Stimulated activated CD8-positive, alpha-beta memory T cell treated with anti-CD3 and anti-CD28 coated beads, Interleukin-15, amount 100 ng/mL, for 48 hours (primary cell): Measurements from ENCODE around the gene SENP6.

Source experiments
- DNase-seq, 2 donors: peaks; one replicate each; pipeline ENCODE4 v3.0.0-alpha.2; 2020; ENCODE audit warnings: low read depth in 2 of 2

The SENP6 gene

DNA sequence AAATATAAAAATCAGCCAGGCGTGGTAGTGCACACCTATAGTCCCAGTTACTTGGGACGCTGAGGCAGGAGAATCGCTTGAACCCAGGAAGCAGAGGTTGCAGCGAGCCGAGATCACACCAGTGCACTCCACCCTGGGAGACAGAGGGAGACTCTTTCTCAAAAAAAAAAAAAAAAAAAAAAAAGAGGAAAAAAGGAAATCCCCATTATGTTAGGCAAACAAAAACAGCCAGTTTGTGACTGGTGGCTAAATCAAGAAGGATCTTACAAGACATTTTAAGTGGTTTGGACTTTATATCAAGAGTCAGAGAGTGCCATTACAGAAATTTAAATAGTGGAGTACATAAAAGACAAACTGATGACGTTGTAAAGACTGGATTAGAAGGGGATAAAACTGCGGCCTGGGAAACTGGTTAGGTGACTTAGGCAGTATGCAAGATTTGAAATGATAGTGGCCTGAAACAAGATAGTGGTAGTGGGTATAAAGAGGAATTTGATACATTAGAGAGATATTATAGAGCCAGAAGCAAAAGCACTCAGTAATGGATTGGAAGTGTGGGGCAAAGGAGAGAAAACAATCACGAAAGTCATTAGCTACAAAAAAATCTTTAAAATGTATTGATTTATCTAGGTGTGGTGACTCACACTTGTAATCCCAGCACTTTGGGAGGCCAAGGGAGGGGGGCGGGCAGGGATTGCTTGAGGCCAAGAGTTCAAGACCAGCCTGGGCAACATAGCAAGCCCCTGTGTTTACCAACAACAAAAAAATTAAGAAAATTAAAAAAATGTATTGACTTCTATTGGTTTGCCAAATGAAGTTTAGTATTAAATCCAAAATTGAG is 145.7 kb downstream of the SENP6 start:
- DNase-seq: no peak

GRCh38 chr6:75748003-75748742 is 146.5 kb downstream of the SENP6 start:
- no peak for DNase-seq

DNA sequence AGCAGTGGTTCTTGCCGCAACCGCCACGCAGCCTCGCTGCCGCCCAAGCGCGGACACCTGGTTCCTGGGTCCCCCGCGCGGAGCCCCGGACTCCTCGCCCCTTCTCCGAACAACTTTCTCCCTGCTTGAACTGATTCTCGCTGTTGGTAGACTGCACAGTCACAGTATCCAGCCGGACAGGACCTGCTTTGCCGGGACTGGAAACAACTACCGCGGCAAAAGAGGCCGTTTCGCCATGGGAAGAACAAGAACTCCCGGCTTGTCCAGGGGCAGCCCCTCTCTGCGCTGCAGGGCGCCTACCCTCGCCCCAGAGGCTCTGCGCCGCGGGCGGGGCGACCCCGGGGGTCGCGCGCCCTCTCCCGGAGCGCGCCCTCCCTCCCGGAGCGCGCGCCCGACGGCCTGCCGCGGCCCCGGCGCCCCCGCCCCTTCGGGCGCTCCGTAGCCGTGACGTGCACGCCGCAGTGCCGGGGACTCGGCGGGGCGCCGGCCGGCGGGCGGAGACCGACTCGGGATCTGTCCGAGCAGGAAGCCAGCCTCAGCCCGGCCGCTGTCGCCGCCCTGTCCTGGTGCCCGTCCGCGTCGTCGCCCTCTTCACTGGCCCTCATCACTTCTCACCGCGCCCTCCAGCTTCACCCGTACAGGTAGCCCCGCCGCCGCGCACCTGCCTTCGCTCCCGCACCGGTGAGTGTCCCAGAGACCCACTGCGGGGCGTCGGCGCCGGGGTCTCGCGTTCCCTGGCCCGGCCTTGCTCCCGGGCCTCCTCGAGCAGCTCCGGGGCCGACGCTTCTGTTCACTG is 147.3 kb downstream of the SENP6 start, which contains the start of gene MYO6:
Gene MYO6 (plus strand): TSS at position 497 of the 796 bp plus-strand sequence. CDS start 68,309 bp downstream, outside the sequence.
- peak; percentile 8 to 18 for DNase-seq

DNA sequence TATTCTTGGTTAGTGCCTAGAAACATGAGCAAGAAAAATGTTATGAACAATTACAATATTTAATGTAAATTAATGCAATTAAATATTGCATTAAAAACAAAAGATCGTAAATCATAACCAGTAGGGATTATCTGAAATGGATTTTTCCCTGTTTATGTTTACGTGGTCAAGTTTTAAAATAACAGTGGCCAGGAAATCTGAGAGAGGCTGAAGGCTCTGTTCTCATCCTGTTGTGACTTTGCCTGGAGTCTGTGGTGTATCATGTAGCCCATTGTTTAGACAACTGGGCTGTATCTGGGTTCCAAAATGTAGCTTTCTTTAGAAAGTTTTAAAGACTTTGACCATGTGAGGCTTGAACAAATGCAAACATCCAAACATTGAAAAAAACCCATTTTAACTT is 149.8 kb downstream of the SENP6 start:
- no peak for DNase-seq

DNA sequence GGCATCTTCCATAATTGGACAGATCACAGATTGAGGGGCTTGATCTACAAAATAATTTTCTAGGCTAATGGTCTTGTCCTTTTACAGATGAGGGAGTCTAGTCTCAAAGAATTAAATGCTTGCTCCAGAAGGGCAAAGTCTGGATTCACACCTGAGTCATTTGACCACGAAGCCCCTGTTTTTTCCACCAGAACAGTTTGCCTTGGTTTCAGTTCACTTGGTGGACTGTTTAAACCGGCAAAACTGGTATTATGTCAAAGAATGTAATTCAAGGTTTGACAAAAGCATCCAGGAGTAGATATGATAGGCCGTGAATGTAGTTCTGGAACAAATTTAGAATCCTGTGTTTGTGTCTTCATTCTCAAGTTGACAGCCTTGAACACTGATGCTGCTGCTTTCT is 150.7 kb downstream of the SENP6 start:
- DNase-seq: no peak

- DNase-seq: no peak
Measured at GRCh38 chr6:75755704-75756103, 154.0 kb downstream of the SENP6 start.

GRCh38 chr6:75757295-75757694 is 155.6 kb downstream of the SENP6 start:
- DNase-seq: no peak

GRCh38 chr6:75758061-75758460 is 156.4 kb downstream of the SENP6 start:
- DNase-seq: no peak

- no peak for DNase-seq
Measured at GRCh38 chr6:75759207-75759606, 157.5 kb downstream of the SENP6 start.

DNA sequence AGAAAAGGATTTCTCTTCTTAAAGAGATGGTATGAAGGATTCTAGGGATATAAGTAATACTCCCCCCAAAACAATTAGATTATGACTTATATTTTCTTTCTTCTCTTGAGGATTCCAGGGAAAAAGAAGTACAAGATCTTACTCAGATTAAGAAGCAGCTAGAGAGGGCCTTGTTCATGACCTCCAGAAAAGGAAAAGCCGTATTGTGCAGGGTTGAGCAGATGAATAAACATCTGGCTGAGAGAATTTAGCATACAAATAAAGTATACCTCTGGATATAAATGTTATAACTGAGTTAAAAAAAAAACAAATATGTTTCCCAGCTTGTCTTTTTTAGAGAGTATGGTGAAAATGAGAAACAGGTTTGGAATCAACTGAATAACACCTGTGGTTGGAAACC is 158.6 kb downstream of the SENP6 start:
- no peak for DNase-seq

- DNase-seq: no peak
Measured at GRCh38 chr6:75761489-75761888, 159.8 kb downstream of the SENP6 start.

DNA sequence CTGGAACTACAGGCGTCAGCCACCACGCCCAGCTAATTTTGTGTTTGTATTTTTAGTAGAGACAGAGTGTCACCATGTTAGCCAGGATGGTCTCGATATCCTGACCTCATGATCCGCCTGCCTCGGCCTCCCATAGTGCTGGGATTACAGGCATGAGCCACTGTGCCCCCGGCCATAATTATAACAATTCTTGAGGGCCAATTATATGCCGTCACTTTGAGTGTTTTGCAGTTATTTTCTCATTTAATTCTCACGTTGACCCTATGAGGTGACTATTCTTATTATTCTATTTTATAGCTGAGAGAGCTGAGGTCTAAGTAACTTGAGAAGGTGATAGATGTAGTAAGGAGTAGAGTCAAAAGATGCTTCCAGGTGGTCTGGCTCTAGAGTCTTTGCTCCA is 160.4 kb downstream of the SENP6 start:
- DNase-seq: no peak

DNA sequence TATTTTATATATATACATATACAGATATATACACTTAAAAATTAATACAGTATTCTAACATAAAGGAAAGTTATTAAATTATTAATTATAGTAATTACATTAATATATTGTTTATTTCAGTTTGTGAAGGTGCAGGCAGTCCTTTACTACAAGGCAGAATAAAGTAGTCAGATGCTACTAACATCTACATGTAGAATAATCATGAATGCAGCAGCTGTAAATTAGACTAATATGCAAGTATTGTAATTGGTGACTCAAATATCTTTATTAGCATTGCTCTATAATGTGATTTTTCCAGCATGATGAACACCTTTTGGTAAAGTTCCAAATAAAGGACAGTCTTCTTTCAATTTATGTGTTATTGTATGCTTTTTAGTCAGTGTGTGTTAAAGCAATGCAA is 164.7 kb downstream of the SENP6 start:
- DNase-seq: no peak
